NCI-H1436 treated with DMSO at 0.1 percent for 48 hours (cell line): ENCODE measurements around the gene COL27A1.

Experiments
- DNase-seq: peaks from one replicate; lab custom pipeline; 2025; lab: John Stamatoyannopoulos, UW

Gene COL27A1

GRCh38 chr9:114155263-114155994, at the start of gene COL27A1:
TSS of gene COL27A1 (plus strand) at chr9:114155537. CDS start at chr9:114155951, 414 bp downstream.
- DNase-seq = no peak

DNA sequence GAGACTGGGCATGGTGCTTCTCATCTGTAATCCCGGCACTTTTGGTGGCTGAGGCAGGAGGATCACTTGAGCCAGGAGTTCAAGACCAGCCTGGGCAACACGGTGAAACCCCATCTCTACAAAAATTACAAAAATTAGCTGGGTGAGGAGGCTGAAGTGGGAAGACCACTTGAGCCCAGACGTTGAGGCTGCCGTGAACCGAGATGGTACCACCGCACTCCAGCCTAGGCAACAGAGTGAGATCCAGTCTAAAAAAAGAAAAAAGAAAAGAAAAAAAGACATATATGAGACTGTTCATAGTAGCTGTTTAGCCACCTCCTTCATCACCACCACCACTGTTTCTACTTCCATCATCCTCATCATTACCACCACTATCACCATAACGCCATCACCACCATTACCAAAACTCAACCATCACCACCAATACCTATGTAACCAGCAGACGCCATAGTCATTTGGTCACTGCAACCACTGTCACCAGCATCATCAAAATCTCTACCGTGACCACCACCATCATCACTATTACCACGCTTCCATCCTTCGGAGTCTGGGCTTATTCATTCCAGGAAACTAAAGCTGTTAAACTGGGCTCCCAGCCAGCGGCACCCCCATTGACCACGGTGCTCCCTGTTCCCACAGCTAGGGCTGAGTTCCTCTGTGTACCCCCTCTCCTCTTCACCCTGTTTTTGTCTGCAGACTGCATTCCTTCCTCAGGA, 47.9 kb upstream of the COL27A1 start:
- no peak for DNase-seq

- DNase-seq = no peak
Observed at GRCh38 chr9:114108016-114108833, 47.1 kb upstream of the COL27A1 start.

- DNase-seq = no peak
Observed at GRCh38 chr9:114109124-114109523, 46.2 kb upstream of the COL27A1 start.

DNA sequence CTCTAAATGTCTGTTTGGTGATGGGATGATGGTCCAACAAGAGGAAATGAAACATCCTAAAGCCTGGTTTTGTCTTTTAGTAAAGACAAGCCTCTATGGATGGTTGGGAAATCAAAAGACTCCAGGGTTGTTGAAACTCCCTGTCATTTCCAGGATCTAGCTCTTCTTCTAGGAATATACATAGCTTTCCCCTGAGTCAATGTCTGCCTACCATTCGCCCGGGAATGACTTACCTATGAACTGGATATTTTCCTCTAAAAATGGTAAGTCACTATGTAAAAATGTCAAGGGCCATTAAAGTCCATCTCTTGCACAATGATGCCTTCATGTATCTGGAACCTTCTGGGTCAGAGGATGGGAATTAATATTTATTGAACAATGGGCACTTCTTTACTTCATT, 45.2 kb upstream of the COL27A1 start:
- no peak for DNase-seq

- no peak for DNase-seq
Observed at GRCh38 chr9:114112325-114112724, 43.0 kb upstream of the COL27A1 start.

DNA sequence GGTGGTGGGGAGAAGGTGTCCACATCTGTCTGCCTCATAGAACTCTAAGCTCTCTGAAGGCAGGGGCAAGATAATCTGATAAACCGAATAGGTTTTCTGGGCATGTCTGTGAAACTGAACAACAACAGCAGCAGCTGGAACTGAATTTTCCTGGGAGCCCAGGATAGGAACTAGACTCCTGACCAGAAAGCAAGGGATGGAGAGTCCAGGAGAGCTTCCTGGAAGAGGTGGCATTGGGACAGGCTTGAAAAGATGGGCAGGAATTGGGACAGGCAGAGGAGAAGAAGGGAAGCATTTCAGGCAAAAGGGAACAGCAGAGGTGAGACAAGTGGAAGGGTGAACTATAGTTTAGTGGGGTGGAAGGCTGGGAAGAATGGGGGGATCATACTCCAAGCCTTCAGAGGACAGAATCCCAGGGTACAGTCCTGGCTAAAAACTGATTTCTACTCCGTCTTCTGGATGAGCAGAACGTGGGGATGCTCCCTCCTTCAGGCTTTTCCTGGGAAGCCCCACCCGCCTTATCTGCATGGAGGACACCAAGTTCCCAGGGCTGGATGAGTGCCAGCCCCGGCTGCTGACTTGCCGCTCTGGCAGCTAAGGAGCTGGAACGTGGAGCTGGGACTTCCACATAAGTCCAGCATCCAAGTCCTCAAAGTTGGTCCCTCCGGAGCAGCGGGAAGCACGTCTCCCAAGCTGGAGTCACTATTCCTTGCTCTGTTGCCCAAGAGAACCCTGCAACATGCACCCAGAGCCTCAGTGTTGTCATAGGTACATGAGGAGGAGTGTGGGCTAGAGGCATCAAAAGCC, 42.4 kb upstream of the COL27A1 start:
- DNase-seq = no peak

- no peak for DNase-seq
Observed at GRCh38 chr9:114114364-114114763, 41.0 kb upstream of the COL27A1 start.

GRCh38 chr9:114115654-114116125, 39.6 kb upstream of the COL27A1 start:
- no peak for DNase-seq

DNA sequence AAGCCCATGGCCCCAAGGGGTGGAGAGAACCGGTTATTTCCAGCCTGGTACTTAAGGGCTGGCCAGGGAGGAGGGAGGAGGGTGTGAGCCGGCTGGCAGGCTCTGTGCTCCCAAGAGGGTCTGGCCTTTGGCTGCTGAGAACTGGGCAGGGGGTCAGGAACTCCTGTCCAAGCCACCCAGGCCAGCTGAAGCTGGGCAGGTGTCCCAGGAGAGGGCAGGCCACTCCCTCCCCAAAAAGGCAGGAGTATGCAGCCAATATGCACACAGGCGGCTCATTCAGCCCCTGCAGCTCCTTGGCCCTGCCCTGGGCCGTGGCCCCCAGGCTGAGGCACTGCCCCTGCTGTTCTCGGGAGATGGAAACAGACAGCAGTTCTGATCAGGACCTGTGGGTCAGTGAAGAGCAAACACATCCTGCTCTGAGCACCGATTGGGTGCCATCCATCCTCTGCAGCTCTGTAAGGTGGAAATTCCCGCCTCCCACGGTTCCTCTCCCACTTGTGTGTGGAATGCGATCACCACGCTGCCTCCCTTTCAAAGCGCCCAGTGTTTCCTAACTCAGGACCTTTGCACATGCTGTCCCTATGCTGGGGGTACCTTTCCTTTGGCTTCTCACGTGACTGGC, 39.1 kb upstream of the COL27A1 start:
- no peak for DNase-seq

DNA sequence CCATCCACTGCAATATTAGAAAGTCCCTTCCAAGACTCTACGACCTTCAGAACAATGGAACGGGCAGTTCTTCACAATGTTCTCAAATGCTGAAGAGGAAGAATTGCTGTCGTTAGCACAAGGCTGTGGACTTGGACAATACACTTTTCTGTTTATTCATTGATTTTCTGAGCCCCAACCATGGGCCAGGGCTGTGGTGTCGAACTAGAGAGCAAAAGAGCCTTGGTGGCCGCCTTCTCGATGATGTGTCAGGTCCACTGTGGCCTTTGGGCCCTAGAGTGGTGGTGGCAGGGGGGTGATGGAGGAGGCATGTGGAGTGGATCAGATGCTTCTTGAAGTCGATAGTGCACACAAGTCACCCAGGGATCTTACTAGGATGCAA, 37.7 kb upstream of the COL27A1 start:
- DNase-seq = no peak

- no peak for DNase-seq
Observed at GRCh38 chr9:114117996-114118830, 37.1 kb upstream of the COL27A1 start.

DNA sequence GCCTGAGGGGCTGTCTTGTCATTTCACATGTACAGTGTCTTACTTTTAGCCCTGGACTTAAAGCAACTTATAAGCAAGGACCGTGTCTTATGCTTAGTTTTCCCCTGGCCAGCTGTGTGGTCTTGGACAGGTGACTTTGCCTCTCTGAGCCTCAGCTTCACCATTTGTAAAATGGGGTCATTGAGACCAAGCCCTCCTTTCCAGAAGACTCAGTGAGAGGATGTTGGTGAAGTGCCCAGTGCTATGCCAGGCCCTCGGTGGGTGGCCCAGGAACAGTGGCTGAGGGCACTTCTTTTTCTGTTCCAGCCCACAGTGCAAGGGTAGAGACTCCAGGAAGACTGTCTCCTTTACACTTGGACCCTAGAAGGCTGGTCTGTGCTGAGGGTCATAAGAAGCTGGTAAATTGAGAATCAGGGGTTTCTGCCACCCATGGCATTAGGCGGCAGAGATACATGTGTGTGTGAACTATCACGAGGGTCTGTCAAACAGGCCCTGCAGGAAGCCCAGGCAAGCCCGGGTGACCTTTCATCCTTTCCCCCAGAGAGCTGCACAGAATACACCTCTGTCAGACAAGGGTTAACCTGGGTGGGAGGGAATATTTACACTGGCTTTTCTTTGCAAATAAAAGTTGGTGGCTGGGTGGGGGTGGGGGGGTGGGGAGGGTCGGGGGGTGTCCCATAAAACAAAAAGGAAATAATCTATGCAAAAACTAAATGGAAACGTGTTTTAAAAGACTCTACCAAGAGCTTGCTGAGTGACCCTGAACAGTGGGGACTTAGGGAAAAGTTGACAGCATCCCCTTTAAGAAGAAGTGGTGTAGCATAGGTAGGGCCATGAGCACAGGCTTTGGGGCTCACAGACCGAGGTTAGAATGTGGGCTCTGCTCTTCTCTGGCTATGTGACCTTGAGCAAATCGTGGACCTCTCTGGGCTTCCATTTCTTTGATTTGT, 35.8 kb upstream of the COL27A1 start:
- DNase-seq = no peak

GRCh38 chr9:114120192-114121014, 34.9 kb upstream of the COL27A1 start:
- DNase-seq = no peak

GRCh38 chr9:114121227-114122135, 33.9 kb upstream of the COL27A1 start:
- no peak for DNase-seq

- DNase-seq = no peak
Observed at GRCh38 chr9:114122136-114123027, 33.0 kb upstream of the COL27A1 start.
